Activated CD4-positive, alpha-beta T cell treated with anti-CD3 and anti-CD28 coated beads, Interleukin-2, amount 50 U/mL, for 24 hours (primary cell): ENCODE results near the gene TESMIN.

ENCODE experiments used
- DNase-seq, 2 donors: peaks; one replicate each; pipeline ENCODE4 v3.0.0-alpha.2; 2020; ENCODE audit warnings: low read depth in 1 of 2, low spot score in 1 of 2

The TESMIN gene

GRCh38 chr11:68711114-68711513 is 40.2 kb downstream of the TESMIN start:
- DNase-seq, result no peak

GRCh38 chr11:68710409-68710808 is 40.9 kb downstream of the TESMIN start:
- DNase-seq, result no peak

- no peak for DNase-seq
Measured at GRCh38 chr11:68709062-68709461, 42.3 kb downstream of the TESMIN start.

GRCh38 chr11:68707527-68707926 is 43.8 kb downstream of the TESMIN start:
- DNase-seq, result no peak

GRCh38 chr11:68704887-68705286 is 46.4 kb downstream of the TESMIN start:
- DNase-seq, result no peak

GRCh38 chr11:68698993-68699392 is 52.3 kb downstream of the TESMIN start:
- DNase-seq, result no peak

- no peak for DNase-seq
Measured at GRCh38 chr11:68695531-68695930, 55.8 kb downstream of the TESMIN start.

- DNase-seq, result no peak
Measured at GRCh38 chr11:68694431-68695297, 56.7 kb downstream of the TESMIN start.

- DNase-seq, result no peak
Measured at GRCh38 chr11:68693484-68693882, 57.8 kb downstream of the TESMIN start.

- DNase-seq, result no peak
Measured at GRCh38 chr11:68692871-68693483, 58.3 kb downstream of the TESMIN start.

GRCh38 chr11:68692115-68692514 is 59.2 kb downstream of the TESMIN start:
- no peak for DNase-seq

GRCh38 chr11:68691402-68691784 is 59.9 kb downstream of the TESMIN start:
- no peak for DNase-seq

- no peak for DNase-seq
Measured at GRCh38 chr11:68690671-68691401, 60.5 kb downstream of the TESMIN start.

- no peak for DNase-seq
Measured at GRCh38 chr11:68689737-68690625, 61.3 kb downstream of the TESMIN start.

- no peak for DNase-seq
Measured at GRCh38 chr11:68688881-68689280, 62.4 kb downstream of the TESMIN start.

GRCh38 chr11:68687986-68688385 is 63.3 kb downstream of the TESMIN start:
- DNase-seq, result no peak

- no peak for DNase-seq
Measured at GRCh38 chr11:68687311-68687710, 64.0 kb downstream of the TESMIN start.

GRCh38 chr11:68686486-68686885 is 64.8 kb downstream of the TESMIN start:
- DNase-seq, result no peak

- DNase-seq, result no peak
Measured at GRCh38 chr11:68685656-68686380, 65.5 kb downstream of the TESMIN start.
